HEK293 (cell line): Measurements from ENCODE around the gene SH3PXD2B.
"Not testable (repeated sequence)": the region's sequence is repeated elsewhere in the genome, so short reads cannot be mapped to it uniquely, and the experiment has no call there.

Source experiments
- CTCF ChIA-PET: fragments of 350-600 bp; formaldehyde crosslinking; extraction: SDS; loops from one replicate; lab custom pipeline; 2021; ENCODE audit warnings: antibody characterized with exemption; lab: Yijun Ruan, JAX
- POLR2A ChIA-PET: fragments of 300-600 bp; formaldehyde crosslinking; extraction: SDS; loops from one replicate; lab custom pipeline; 2020; ENCODE audit warnings: antibody characterized with exemption, inconsistent platforms; lab: Yijun Ruan, JAX
- H3K27ac ChIP-seq: fragments of 200-500 bp; sonication (Bioruptor generic); 2 replicates; pipeline ENCODE4 v1.5.1; 2014; ENCODE audit warnings: low read depth, low read length, control low read depth, inconsistent platforms; ENCODE audit errors: extremely low read depth
- H3K36me3 ChIP-seq, 2 experiments: fragments of 200-500 bp in 1 of 2; sonication (Bioruptor generic) in 1 of 2; 1 replicate in 1 of 2; 2 replicates in 1 of 2; pipeline ENCODE4 v1.5.1; 2014 to 2017; ENCODE audit warnings: inconsistent platforms in 2 of 2, low read length in 2 of 2; ENCODE audit not compliant: control insufficient read depth in 2 of 2, insufficient read depth in 1 of 2
- H3K4me1 ChIP-seq: fragments of 200-500 bp; sonication (Bioruptor generic); 2 replicates; pipeline ENCODE4 v1.5.1; 2014; ENCODE audit warnings: mild to moderate bottlenecking, low read length, inconsistent platforms; ENCODE audit not compliant: control insufficient read depth, insufficient read depth
- H3K4me3 ChIP-seq: 2 replicates; pipeline ENCODE4 v1.5.1; 2011; ENCODE audit warnings: low read depth, mild to moderate bottlenecking, control low read depth, low read length, moderate library complexity
- H3K9me3 ChIP-seq: fragments of 200-500 bp; sonication (Bioruptor generic); 2 replicates; pipeline ENCODE4 v1.5.1; 2014; ENCODE audit warnings: low read depth, low read length, inconsistent platforms; ENCODE audit not compliant: control insufficient read depth, insufficient read depth
- HOXC10 ChIP-seq: sonication (generic); formaldehyde crosslinking; IDR thresholded peaks from 2 replicates; pipeline ENCODE4 v1.8.1; 2023; ENCODE audit warnings: mild to moderate bottlenecking, missing genetic modification reagents
- KLF9 ChIP-seq: fragments of 450-650 bp; formaldehyde crosslinking; IDR thresholded peaks from 2 replicates; pipeline ENCODE4 v1.5.1; 2016; ENCODE audit warnings: missing biosample characterization, missing genetic modification characterization, low read depth
- PRDM2 ChIP-seq: fragments of 450-650 bp; formaldehyde crosslinking; IDR thresholded peaks from 2 replicates; pipeline ENCODE4 v1.5.1; 2016; ENCODE audit warnings: missing biosample characterization, missing genetic modification characterization, borderline replicate concordance
- ZBTB21 ChIP-seq: fragments of 450-650 bp; formaldehyde crosslinking; IDR thresholded peaks from 2 replicates; pipeline ENCODE4 v1.5.1; 2017; ENCODE audit warnings: missing biosample characterization, missing genetic modification characterization
- ZBTB8A ChIP-seq: fragments of 450-650 bp; formaldehyde crosslinking; IDR thresholded peaks from 2 replicates; pipeline ENCODE4 v1.5.1; 2016; ENCODE audit warnings: missing biosample characterization, missing genetic modification characterization
- ZFHX2 ChIP-seq: fragments of 450-650 bp; formaldehyde crosslinking; conservative IDR thresholded peaks from 2 replicates; pipeline ENCODE4 v1.5.1; 2016; ENCODE audit warnings: missing biosample characterization, missing genetic modification characterization
- ZNF18 ChIP-seq: fragments of 450-650 bp; formaldehyde crosslinking; IDR thresholded peaks from 2 replicates; pipeline ENCODE4 v1.5.1; 2016; ENCODE audit warnings: missing biosample characterization, missing genetic modification characterization
- ZNF19 ChIP-seq: fragments of 450-650 bp; formaldehyde crosslinking; IDR thresholded peaks from 2 replicates; pipeline ENCODE4; 2016; ENCODE audit warnings: missing biosample characterization, missing genetic modification characterization, low read depth
- ZNF2 ChIP-seq: fragments of 450-650 bp; formaldehyde crosslinking; IDR thresholded peaks from 2 replicates; pipeline ENCODE4 v1.5.1; 2016; ENCODE audit warnings: missing biosample characterization, missing genetic modification characterization
- ZNF223 ChIP-seq: fragments of 450-650 bp; formaldehyde crosslinking; IDR thresholded peaks from 2 replicates; pipeline ENCODE4 v1.5.1; 2016; ENCODE audit warnings: missing biosample characterization, missing genetic modification characterization
- ZNF341 ChIP-seq: fragments of 450-650 bp; formaldehyde crosslinking; IDR thresholded peaks from 2 replicates; pipeline ENCODE4; 2016; ENCODE audit warnings: low read depth, missing biosample characterization, missing genetic modification characterization
- ZNF48 ChIP-seq: fragments of 450-650 bp; formaldehyde crosslinking; IDR thresholded peaks from 2 replicates; pipeline ENCODE4 v1.5.1; 2016; ENCODE audit warnings: missing biosample characterization, missing genetic modification characterization
- ZNF488 ChIP-seq: fragments of 450-650 bp; formaldehyde crosslinking; IDR thresholded peaks from 2 replicates; pipeline ENCODE4 v1.5.1; 2016; ENCODE audit warnings: missing biosample characterization, missing genetic modification characterization
- ZNF521 ChIP-seq: fragments of 450-650 bp; formaldehyde crosslinking; IDR thresholded peaks from 2 replicates; pipeline ENCODE4 v1.5.1; 2017; ENCODE audit warnings: missing biosample characterization, mild to moderate bottlenecking, missing genetic modification characterization
- ZNF530 ChIP-seq: fragments of 450-650 bp; formaldehyde crosslinking; IDR thresholded peaks from 2 replicates; pipeline ENCODE4 v1.5.1; 2016; ENCODE audit warnings: low read depth, missing biosample characterization, missing genetic modification characterization
- ZNF629 ChIP-seq: fragments of 450-650 bp; formaldehyde crosslinking; IDR thresholded peaks from 2 replicates; pipeline ENCODE4 v1.5.1; 2017; ENCODE audit warnings: missing biosample characterization, missing genetic modification characterization
- ZNF792 ChIP-seq: fragments of 450-650 bp; formaldehyde crosslinking; IDR thresholded peaks from 2 replicates; pipeline ENCODE4 v1.5.1; 2016; ENCODE audit warnings: missing biosample characterization, missing genetic modification characterization
- ZSCAN4 ChIP-seq: fragments of 450-650 bp; formaldehyde crosslinking; IDR thresholded peaks from 2 replicates; pipeline ENCODE4 v1.5.1; 2017; ENCODE audit warnings: missing biosample characterization, missing genetic modification characterization
- ZXDB ChIP-seq: fragments of 450-650 bp; formaldehyde crosslinking; IDR thresholded peaks from 2 replicates; pipeline ENCODE4 v1.5.1; 2016; ENCODE audit warnings: missing biosample characterization, missing genetic modification characterization

Gene SH3PXD2B

GRCh38 chr5:172288465-172288864 lies 165.9 kb downstream of the SH3PXD2B start (continued):
- no peak for TF ChIP-seq ZNF18 (tag by site-specific recombination)
- TF ChIP-seq, all 188 proteins: peak for 0

GRCh38 chr5:172287140-172287539 lies 167.2 kb downstream of the SH3PXD2B start:
- CTCF ChIA-PET, result interaction anchor here (0.7 kb wide), 1 partner anchor 421 kb away, joined by 3 read pairs; no protein-coding TSS in a partner anchor
- H3K4me3 ChIP-seq, POLR2A ChIA-PET: not testable (repeated sequence)

GRCh38 chr5:172285226-172286143 lies 168.8 kb downstream of the SH3PXD2B start:
- H3K9me3 ChIP-seq, result no peaks in the 10 kb centered on the region
- TF ChIP-seq ZNF48, result no peak
- no peak for TF ChIP-seq ZBTB8A
- TF ChIP-seq ZNF223, result no peak
- TF ChIP-seq PRDM2, result no peak
- no peak for TF ChIP-seq KLF9 (tag by site-specific recombination)
- TF ChIP-seq HOXC10 (CRISPR knock-in tag), result no peak
- no peak for TF ChIP-seq ZNF2 (tag by site-specific recombination)
- no peak for TF ChIP-seq ZFHX2
- TF ChIP-seq ZNF792 (tag by site-specific recombination), result no peak
- TF ChIP-seq ZNF19 (tag by site-specific recombination), result no peak
- TF ChIP-seq ZNF521, result no peak
- TF ChIP-seq ZNF341 (tag by site-specific recombination), result no peak
- no peak for TF ChIP-seq ZNF530 (tag by site-specific recombination)
- TF ChIP-seq ZNF488 (tag by site-specific recombination), result no peak
- TF ChIP-seq ZXDB (tag by site-specific recombination), result no peak
- H3K36me3 ChIP-seq, result no peaks in the 10 kb centered on the region
- ChIA-PET POLR2A (interaction anchor here (0.5 kb wide), 1 partner anchor 870 kb away, joined by 3 read pairs; no protein-coding TSS in a partner anchor), CTCF (interaction anchor here (0.6 to 1.5 kb wide), 7 partner anchors 8 to 181 kb away, joined by 3 to 8 read pairs (median 4); no protein-coding TSS in a partner anchor)
- no peak overlapping the region for H3K4me3 ChIP-seq
- H3K4me1 ChIP-seq, result peaks cover 18% of the 10 kb centered on the region
- H3K27ac ChIP-seq, result no peak overlapping the region

More at GRCh38 chr5:172287140-172287539, 167.2 kb downstream of the SH3PXD2B start:
- not testable (repeated sequence) for H3K36me3 ChIP-seq, H3K4me1 ChIP-seq, H3K9me3 ChIP-seq, H3K27ac ChIP-seq
- TF ChIP-seq ZSCAN4 (peak; percentile 50; the same call in 1 of the 2 replicates), ZNF629 (tag by site-specific recombination) (peak; percentile 32; the same call in 1 of the 2 replicates), ZBTB21 (tag by site-specific recombination) (0 out of 2 replicates have a peak, but pooled peaks have one; percentile 12)
